Testis (tissue), 3 donors: ENCODE measurements around the gene YBEY. TPM values are rescaled to one million over a fixed set of nuclear protein-coding genes. Genes with fewer than 3 reads are reported as not detected.

Source experiments
- DNase-seq: peaks from one replicate; pipeline ENCODE4 v3.0.0-alpha.2; 2019
- H3K27ac ChIP-seq, 2 donors: fragments of 200-600 bp; sonication (generic); one replicate each; pipeline ENCODE4 v1.5.1; 2019
- H3K27me3 ChIP-seq: fragments of 200-600 bp; sonication (generic); one replicate; pipeline ENCODE4 v1.5.1; 2019
- H3K36me3 ChIP-seq: fragments of 200-600 bp; sonication (generic); one replicate; pipeline ENCODE4 v1.5.1; 2017; ENCODE audit warnings: low read depth; ENCODE audit errors: missing control alignments
- H3K4me1 ChIP-seq: fragments of 200-600 bp; sonication (generic); one replicate; pipeline ENCODE4 v1.5.1; 2019
- H3K4me3 ChIP-seq, 2 donors: fragments of 200-600 bp; sonication (generic); one replicate each; pipeline ENCODE4 v1.5.1; 2017 to 2019
- H3K9me3 ChIP-seq: fragments of 200-600 bp; sonication (generic); one replicate; pipeline ENCODE4 v1.5.1; 2017
- POLR2A ChIP-seq: fragments of 450-650 bp; IDR thresholded peaks from one replicate; pipeline ENCODE4 v1.6.1; 2017; ENCODE audit warnings: antibody characterized with exemption, mild to moderate bottlenecking, moderate library complexity
- WGBS, 2 donors: methylation state at CpG; one replicate each; pipeline ENCODE4 v1.1.5; 2018; 5-methylcytosine and 5-hydroxymethylcytosine counted together
- intact Hi-C: fragments of 100-400 bp; cut with DNase I; formaldehyde crosslinking; loops from one replicate; pipeline ENCODE4 v1.15.1; 2023; ENCODE audit warnings: low total_unique reads
- polyA plus RNA-seq: library from polyadenylated mRNA; stranded (reverse); fragments of 350-450 nt; fragmentation: Illumina TruSeq; extraction: RNeasy Lipid Tissue Mini Kit (QIAGEN cat#74804); gene quantifications from one replicate; pipeline ENCODE4 v1.2.3, GENCODE V29; 2014; ENCODE audit warnings: low read depth, low replicate concordance; ENCODE audit not compliant: insufficient read depth
- total RNA-seq, 2 donors: library from RNA; depleted of rRNA; stranded (reverse); fragments of >200 nt; gene quantifications; one replicate each; pipeline ENCODE4 v1.2.3, GENCODE V29; 2016
- TF ChIP-seq, protein P1 (sequence below), 3 experiments: fragments of 450-650 bp in 2 of 3; fragments of 200-600 bp in 1 of 3; sonication (generic) in 1 of 3; IDR thresholded peaks; one replicate each; pipeline ENCODE4 v1.5.1; 2016 to 2019; ENCODE audit warnings: antibody characterized with exemption in 3 of 3, mild to moderate bottlenecking in 2 of 3, moderate library complexity in 1 of 3

The YBEY gene
- total and polyA plus RNA-seq, 3 donors from 2014 or later = 50.7 to 141 (median 55.0) TPM

DNA sequence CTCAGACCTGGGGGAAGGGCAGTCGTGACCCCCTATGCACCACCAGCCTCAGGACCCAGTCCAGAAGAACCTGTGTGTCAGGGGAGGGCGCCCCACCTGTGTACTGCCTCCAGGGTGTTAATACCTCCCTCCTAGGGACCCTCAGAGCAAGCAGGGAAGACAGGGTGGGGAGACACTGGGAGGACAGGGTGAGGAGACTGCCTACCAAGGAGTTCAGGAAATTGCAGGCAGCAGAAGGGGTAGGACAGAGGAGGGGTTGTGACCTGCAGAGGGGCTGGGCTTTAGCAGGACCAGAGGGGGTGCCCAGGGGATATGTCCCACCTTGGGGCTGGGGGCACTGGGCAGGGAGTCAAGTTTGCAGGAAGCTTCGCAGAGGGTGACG is 32.3 kb downstream of the YBEY start:
- DNase-seq = no peak
- H3K36me3 ChIP-seq = no peaks in the 10 kb centered on the region
- WGBS, 2 donors = 68 to 91% methylated on average over 4 of the region's 4 CpGs
- no peaks in the 10 kb centered on the region for H3K4me1 ChIP-seq
- TF ChIP-seq, protein P1, sequence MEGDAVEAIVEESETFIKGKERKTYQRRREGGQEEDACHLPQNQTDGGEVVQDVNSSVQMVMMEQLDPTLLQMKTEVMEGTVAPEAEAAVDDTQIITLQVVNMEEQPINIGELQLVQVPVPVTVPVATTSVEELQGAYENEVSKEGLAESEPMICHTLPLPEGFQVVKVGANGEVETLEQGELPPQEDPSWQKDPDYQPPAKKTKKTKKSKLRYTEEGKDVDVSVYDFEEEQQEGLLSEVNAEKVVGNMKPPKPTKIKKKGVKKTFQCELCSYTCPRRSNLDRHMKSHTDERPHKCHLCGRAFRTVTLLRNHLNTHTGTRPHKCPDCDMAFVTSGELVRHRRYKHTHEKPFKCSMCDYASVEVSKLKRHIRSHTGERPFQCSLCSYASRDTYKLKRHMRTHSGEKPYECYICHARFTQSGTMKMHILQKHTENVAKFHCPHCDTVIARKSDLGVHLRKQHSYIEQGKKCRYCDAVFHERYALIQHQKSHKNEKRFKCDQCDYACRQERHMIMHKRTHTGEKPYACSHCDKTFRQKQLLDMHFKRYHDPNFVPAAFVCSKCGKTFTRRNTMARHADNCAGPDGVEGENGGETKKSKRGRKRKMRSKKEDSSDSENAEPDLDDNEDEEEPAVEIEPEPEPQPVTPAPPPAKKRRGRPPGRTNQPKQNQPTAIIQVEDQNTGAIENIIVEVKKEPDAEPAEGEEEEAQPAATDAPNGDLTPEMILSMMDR (IDR thresholded peaks at IDR 0.05) = no peak
- no peak for TF ChIP-seq POLR2A
- no peak overlapping the region for H3K27ac ChIP-seq
- H3K27me3 ChIP-seq = no peaks in the 10 kb centered on the region
- no peaks in the 10 kb centered on the region for H3K9me3 ChIP-seq
- intact Hi-C loops = no loop called here
- H3K4me3 ChIP-seq = no peak overlapping the region

DNA sequence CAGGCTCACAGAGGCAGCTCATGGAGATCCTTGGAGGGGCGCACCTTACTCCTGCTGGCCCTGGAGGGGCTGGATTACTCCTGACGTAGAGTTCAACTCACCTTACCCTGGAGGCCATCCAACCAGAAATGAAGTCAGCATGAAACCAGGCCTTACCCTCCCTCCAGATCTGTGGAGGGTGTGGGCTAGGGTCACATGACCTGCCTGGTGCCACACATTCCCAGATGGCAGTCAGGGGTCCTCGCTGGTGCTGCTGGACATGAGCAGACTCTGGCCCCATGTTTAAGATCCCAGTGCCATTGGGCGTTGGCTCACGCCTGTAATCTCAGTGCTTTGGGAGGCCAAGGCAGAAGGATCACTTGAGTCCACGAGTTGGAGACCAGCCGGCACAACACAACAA is 33.0 kb downstream of the YBEY start:
- 92 to 93% methylated on average over 7 of the region's 7 CpGs for WGBS, 2 donors
- intact Hi-C loops = no loop called here
- no peaks in the 10 kb centered on the region for H3K4me1 ChIP-seq
- no peak overlapping the region for H3K27ac ChIP-seq
- H3K27me3 ChIP-seq = no peaks in the 10 kb centered on the region
- no peak overlapping the region for H3K4me3 ChIP-seq
- no peaks in the 10 kb centered on the region for H3K36me3 ChIP-seq
- no peaks in the 10 kb centered on the region for H3K9me3 ChIP-seq
- TF ChIP-seq, protein P1 (IDR thresholded peaks at IDR 0.05) = no peak
- no peak for TF ChIP-seq POLR2A
- DNase-seq = no peak

DNA sequence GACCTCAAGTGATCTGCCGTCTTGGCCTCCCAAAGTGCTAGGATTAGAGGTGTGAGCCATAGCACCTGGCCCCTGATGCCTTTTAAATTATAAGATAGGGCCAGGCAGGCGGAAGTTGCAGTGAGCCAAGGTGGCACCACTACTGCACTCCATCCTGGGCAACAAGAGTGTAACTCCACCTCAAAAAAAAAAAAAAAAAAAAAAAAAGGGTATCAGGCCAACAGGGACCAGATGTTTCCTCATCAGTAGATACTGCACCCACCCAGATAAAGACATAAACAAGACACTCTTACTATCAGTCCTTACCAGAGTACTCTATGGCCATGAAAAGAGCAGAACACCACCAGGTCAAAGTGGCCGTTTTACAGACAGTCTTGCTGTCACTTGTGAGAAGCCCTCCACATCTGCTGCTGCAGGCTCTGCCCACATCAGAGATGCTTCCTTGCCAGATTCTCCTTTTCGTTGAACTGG is 34.2 kb downstream of the YBEY start:
- Histone ChIP-seq H3K36me3 (no peaks in the 10 kb centered on the region), H3K27ac (no peak overlapping the region), H3K4me1 (no peaks in the 10 kb centered on the region), H3K9me3 (no peaks in the 10 kb centered on the region), H3K27me3 (no peaks in the 10 kb centered on the region), H3K4me3 (no peak overlapping the region)
- no peak for DNase-seq
- WGBS, 2 donors = 80 to 84% methylated on average over 4 of the region's 4 CpGs
- intact Hi-C loops = no loop called here
- TF ChIP-seq, protein P1 (IDR thresholded peaks at IDR 0.05) = no peak
- no peak for TF ChIP-seq POLR2A

DNA sequence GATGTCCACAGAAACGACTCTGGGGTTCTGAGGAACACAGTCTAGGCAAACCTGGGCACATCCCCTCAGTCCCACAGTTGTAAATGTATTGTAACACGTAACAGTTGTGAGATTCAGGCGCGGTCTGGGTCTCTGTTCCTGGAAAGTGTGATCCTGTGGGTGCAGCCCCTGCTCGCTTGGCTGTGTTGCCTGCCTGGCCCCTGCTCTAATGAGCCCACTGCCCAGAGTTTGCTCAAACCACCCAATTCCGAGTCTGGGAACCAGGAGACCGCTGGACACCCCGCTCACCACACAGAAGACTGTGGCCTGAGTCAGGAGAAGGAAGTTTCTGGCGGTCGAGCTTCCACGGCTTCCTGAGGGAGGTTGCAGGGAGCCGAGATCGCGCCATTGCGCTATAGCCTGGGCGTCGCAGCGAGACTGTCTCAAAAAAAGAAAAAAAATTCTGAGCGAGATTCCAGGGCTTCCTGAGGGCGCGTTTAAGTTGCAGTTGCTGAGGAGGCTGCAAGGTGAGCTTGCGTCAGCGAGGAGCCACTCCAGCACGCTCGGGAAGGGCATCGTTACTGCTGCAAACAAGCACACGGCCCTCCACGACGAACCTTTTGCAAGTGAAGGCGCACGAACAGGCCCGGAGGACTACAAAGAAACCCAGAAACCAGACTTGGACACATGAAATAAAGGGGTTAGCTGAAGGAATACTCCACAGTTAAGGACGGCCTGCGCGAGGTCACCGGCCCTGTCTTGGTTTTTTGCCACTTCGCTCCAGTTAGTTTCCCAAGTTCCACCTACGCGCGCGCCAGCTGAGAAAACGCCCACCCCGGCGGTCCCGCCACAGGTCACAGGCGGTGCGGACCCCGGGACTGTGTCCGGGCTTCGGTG is 36.4 kb downstream of the YBEY start:
- H3K9me3 ChIP-seq = no peaks in the 10 kb centered on the region
- no peaks in the 10 kb centered on the region for H3K4me1 ChIP-seq
- WGBS, 2 donors = 12 to 17% methylated on average over 49 to 50 of the region's 50 CpGs
- no peaks in the 10 kb centered on the region for H3K27me3 ChIP-seq
- DNase-seq = peak; percentile 18
- H3K36me3 ChIP-seq = no peaks in the 10 kb centered on the region
- H3K27ac ChIP-seq = peak overlapping the region in 1 of 2 donors; percentile 97
- peak overlapping the region; percentile 87 to 90 for H3K4me3 ChIP-seq
- intact Hi-C loops = no loop called here
- TF ChIP-seq, protein P1 (IDR thresholded peaks at IDR 0.05) = no peak
- TF ChIP-seq POLR2A = no peak
